ENCODE measurements around the gene TLK2.

DNA sequence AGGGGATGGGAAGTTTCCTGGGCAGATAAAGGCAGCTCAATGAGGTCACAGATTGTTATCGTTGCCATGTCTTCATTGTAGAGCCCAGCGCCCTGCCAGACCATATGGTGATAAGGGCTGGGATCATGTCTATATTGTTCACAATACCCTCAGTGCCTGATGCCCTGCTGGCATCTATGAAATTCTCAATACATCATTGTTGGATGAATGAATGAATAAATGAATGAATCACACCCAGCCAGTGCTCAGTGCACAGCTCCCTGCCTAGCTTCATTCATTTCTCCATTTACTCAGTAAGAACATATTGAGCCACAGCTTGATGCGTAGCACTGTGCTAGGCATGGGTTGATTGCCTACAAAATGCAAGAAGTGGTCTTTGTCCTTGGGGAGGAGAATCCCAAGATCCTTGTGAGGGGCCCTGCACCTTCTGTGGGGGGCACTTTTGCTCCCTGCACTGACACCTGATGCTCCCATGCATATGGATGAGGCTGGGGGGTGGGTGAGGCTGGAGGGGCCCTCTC, 178.6 kb downstream of the TLK2 start:
- no peak for TF ChIP-seq EZH2phosphoT487 (IDR thresholded peaks at IDR 0.05; ENCODE audit: low read length)
- TF ChIP-seq CTCF (IDR thresholded peaks at IDR 0.05; ENCODE audit: low read length), result no peak
- no peak for TF ChIP-seq EZH2 (optimal IDR thresholded peaks at IDR 0.05; ENCODE audit: low read depth, low read length)
